IMR-90 (cell line): ENCODE measurements around the gene CSK. TPM values are rescaled to one million over a fixed set of nuclear protein-coding genes. Genes with fewer than 3 reads are reported as not detected.

ENCODE experiments used
- ATAC-seq: fragments of 200-7000 bp; cut with Tn5 transposase; 2 replicates; pipeline ENCODE4 v1.9.1; 2020; ENCODE audit warnings: low read depth, mild to moderate bottlenecking, moderate library complexity
- BruUV-seq: library from RNA; stranded (reverse); fragments of 400-500 nt; replicated peaks from 2 replicates; lab custom pipeline; 2021; lab: Mats Ljungman, UMichigan
- CTCF ChIA-PET: fragments of 300-600 bp; formaldehyde crosslinking; extraction: SDS; loops from one replicate; lab custom pipeline; 2021; ENCODE audit warnings: antibody characterized with exemption; lab: Yijun Ruan, JAX
- POLR2A ChIA-PET: fragments of 300-600 bp; sonication (Branson Sonifier 250); formaldehyde crosslinking; loops from one replicate; lab custom pipeline; 2022; ENCODE audit warnings: antibody characterized with exemption; ENCODE audit not compliant: unreplicated experiment; lab: Charles Lee
- DNase-seq: peaks from one replicate; pipeline ENCODE4 v3.0.0; 2013
- H2AFZ ChIP-seq: replicated peaks from 2 replicates; pipeline ENCODE3; 2013; ENCODE audit warnings: low read length, mild to moderate bottlenecking; ENCODE audit not compliant: poor library complexity
- H2AK5ac ChIP-seq: 2 replicates; pipeline ENCODE4 v1.6.1; 2013; ENCODE audit warnings: low read depth, low read length, inconsistent platforms
- H2AK9ac ChIP-seq: replicated peaks from 2 replicates; pipeline ENCODE3; 2013; ENCODE audit warnings: mild to moderate bottlenecking, low read depth, low read length, moderate library complexity; ENCODE audit not compliant: poor library complexity
- H2BK120ac ChIP-seq: 2 replicates; pipeline ENCODE4 v1.6.1; 2013; ENCODE audit warnings: low read depth, low read length, inconsistent platforms
- H2BK15ac ChIP-seq: 3 replicates; pipeline ENCODE4 v1.6.1; 2013; ENCODE audit warnings: low read depth, low read length, inconsistent platforms
- H2BK20ac ChIP-seq: 2 replicates; pipeline ENCODE4 v1.6.1; 2013; ENCODE audit warnings: low read depth, mild to moderate bottlenecking, inconsistent platforms, low read length, moderate library complexity
- H2BK5ac ChIP-seq: 2 replicates; pipeline ENCODE4 v1.6.1; 2013; ENCODE audit warnings: mild to moderate bottlenecking, low read depth, low read length, inconsistent platforms; ENCODE audit not compliant: poor library complexity, severe bottlenecking
- H3K14ac ChIP-seq: replicated peaks from 2 replicates; pipeline ENCODE4 v1.6.1; 2013; ENCODE audit warnings: low read depth, low read length, inconsistent platforms
- H3K18ac ChIP-seq: 2 replicates; pipeline ENCODE4 v1.6.1; 2013; ENCODE audit warnings: low read depth, low read length, control low read depth
- H3K23ac ChIP-seq: 2 replicates; pipeline ENCODE4 v1.6.1; 2013; ENCODE audit warnings: low read depth, low read length, inconsistent platforms
- H3K27ac ChIP-seq: 2 replicates; pipeline ENCODE4 v1.5.1; 2013; ENCODE audit warnings: mild to moderate bottlenecking, control low read depth, low read length; ENCODE audit not compliant: insufficient read depth
- H3K27me3 ChIP-seq: 2 replicates; pipeline ENCODE4 v1.6.1; 2013; ENCODE audit warnings: low read length; ENCODE audit not compliant: control insufficient read depth, insufficient read depth
- H3K36me3 ChIP-seq: 2 replicates; pipeline ENCODE4 v1.6.1; 2013; ENCODE audit warnings: low read length, mixed read lengths; ENCODE audit not compliant: control insufficient read depth, insufficient read depth
- H3K4ac ChIP-seq: 2 replicates; pipeline ENCODE4 v1.6.1; 2013; ENCODE audit warnings: low read depth, low read length, inconsistent platforms
- H3K4me1 ChIP-seq: 2 replicates; pipeline ENCODE4 v1.6.1; 2013; ENCODE audit warnings: low read length, mixed read lengths; ENCODE audit not compliant: control insufficient read depth, insufficient read depth
- H3K4me2 ChIP-seq: 2 replicates; pipeline ENCODE4 v1.6.1; 2013; ENCODE audit warnings: low read depth, mild to moderate bottlenecking, control low read depth, low read length, moderate library complexity
- H3K4me3 ChIP-seq: 2 replicates; pipeline ENCODE4 v1.5.1; 2013; ENCODE audit warnings: low read depth, mild to moderate bottlenecking, control low read depth, low read length, moderate library complexity; ENCODE audit not compliant: insufficient read depth
- H3K56ac ChIP-seq: 2 replicates; pipeline ENCODE4 v1.6.1; 2013; ENCODE audit warnings: low read length, inconsistent platforms; ENCODE audit not compliant: insufficient read depth; ENCODE audit errors: extremely low read depth
- H3K79me1 ChIP-seq, 2 experiments: 2 replicates each; pipeline ENCODE4 v1.6.1; 2013; ENCODE audit warnings: low read length in 2 of 2, inconsistent platforms in 1 of 2, low read depth in 1 of 2
- H3K9ac ChIP-seq: 2 replicates; pipeline ENCODE4 v1.6.1; 2013; ENCODE audit warnings: low read depth, low read length, control low read depth
- H3K9me1 ChIP-seq: 2 replicates; pipeline ENCODE4 v1.6.1; 2013; ENCODE audit warnings: low read length, inconsistent platforms; ENCODE audit not compliant: insufficient read depth
- H3K9me3 ChIP-seq: 2 replicates; pipeline ENCODE4 v1.6.1; 2013; ENCODE audit warnings: low read length; ENCODE audit not compliant: control insufficient read depth, insufficient read depth
- H4K20me1 ChIP-seq: 2 replicates; pipeline ENCODE4 v1.6.1; 2013; ENCODE audit warnings: low read length, inconsistent platforms; ENCODE audit not compliant: insufficient read depth
- H4K5ac ChIP-seq: 2 replicates; pipeline ENCODE4 v1.6.1; 2013; ENCODE audit warnings: mild to moderate bottlenecking, low read depth, low read length, control low read depth
- H4K8ac ChIP-seq, 2 experiments: 2 replicates each; pipeline ENCODE4 v1.6.1; 2013; ENCODE audit warnings: low read depth in 2 of 2, low read length in 2 of 2, control low read depth in 1 of 2, inconsistent platforms in 1 of 2
- H4K91ac ChIP-seq: 2 replicates; pipeline ENCODE4 v1.6.1; 2013; ENCODE audit warnings: low read depth, low read length, inconsistent platforms; ENCODE audit not compliant: insufficient read depth
- FOS ChIP-seq: fragments of 150-350 bp; IDR thresholded peaks from 2 replicates; pipeline ENCODE4 v1.6.1; 2016; ENCODE audit warnings: low read depth, low read length
- MXI1 ChIP-seq: IDR thresholded peaks from 2 replicates; pipeline ENCODE4 v1.6.1; 2012; ENCODE audit warnings: low read depth, mild to moderate bottlenecking, low read length, moderate library complexity, borderline replicate concordance
- POLR2A ChIP-seq: IDR thresholded peaks from 2 replicates; pipeline ENCODE4 v1.6.1; 2012; ENCODE audit warnings: mild to moderate bottlenecking, low read depth, low read length
- RCOR1 ChIP-seq: IDR thresholded peaks from 2 replicates; pipeline ENCODE4 v1.6.1; 2012; ENCODE audit warnings: mild to moderate bottlenecking, low read length, improper control_type of control experiment; ENCODE audit not compliant: insufficient replicate concordance
- RFX5 ChIP-seq: IDR thresholded peaks from 2 replicates; pipeline ENCODE4 v1.8.0; 2012; ENCODE audit warnings: low read depth, mild to moderate bottlenecking, low read length, moderate library complexity
- WGBS, 2 experiments: methylation state at CpG; one replicate each; pipeline versions ENCODE4 v1.1.5 to v1.1.7; 2013; ENCODE audit warnings: missing lambda C conversion rate in 2 of 2; ENCODE audit not compliant: insufficient read length in 1 of 2; ENCODE audit errors: extremely low coverage in 2 of 2; 5-methylcytosine and 5-hydroxymethylcytosine counted together
- dilution Hi-C: fragments of 300-500 bp; cut with HindIII; formaldehyde crosslinking; loops from one replicate; pipeline ENCODE4 v1.14.3; 2018; ENCODE audit warnings: low sequenced_read_pairs; ENCODE audit not compliant: unreplicated experiment
- in situ Hi-C: fragments of 300-500 bp; cut with MboI; formaldehyde crosslinking; loops from 3 replicates; pipeline ENCODE4 v1.14.3; 2019; ENCODE audit warnings: low sequenced_read_pairs, inconsistent platforms, mixed read lengths
- intact Hi-C: fragments of 100-400 bp; cut with micrococcal nuclease; formaldehyde crosslinking; loops from 2 replicates; pipeline ENCODE4 v1.10.0; 2022
- polyA plus RNA-seq, 3 experiments: library from polyadenylated mRNA; depleted of rRNA; stranded (reverse); fragments of >200 nt; gene quantifications; 2 replicates each; pipeline ENCODE4 v1.2.3, GENCODE V29; 2012; ENCODE audit warnings: low replicate concordance in 1 of 3
- total RNA-seq: library from RNA; depleted of rRNA; stranded (reverse); fragments of >200 nt; gene quantifications from 2 replicates; pipeline ENCODE4 v1.2.3, GENCODE V29; 2012

CSK gene
- total and polyA plus RNA-seq, 2 of the 4 experiments (the other 2 are of a cell fraction): 10.8 to 54.0 TPM

DNA sequence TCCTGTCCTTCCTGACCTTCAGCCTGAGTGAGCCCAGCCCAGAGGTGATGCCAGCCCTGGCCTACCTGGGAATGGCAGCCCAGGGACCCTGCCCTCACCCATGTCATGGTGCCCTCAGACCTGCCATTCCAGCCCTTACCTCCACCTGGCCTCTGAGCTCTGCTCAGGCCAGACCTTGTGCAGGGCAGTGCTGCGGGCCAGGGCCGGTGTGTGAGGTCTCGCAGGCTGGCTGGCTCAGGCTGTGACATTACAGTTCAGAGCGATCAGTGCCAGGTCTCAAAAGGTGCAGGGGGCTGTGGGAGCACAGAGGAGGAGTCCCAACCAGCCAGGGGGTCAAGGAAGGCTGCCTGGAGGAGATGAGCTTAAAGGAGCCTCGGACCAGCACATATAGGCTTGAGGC is 38.2 kb downstream of the CSK start:
- dilution Hi-C loops (no loop called here), intact Hi-C loops (no loop called here), in situ Hi-C loops (no loop called here)
- DNase-seq: no peak
- Histone ChIP-seq H4K5ac (no peak overlapping the region), H3K4me1 (no peaks in the 10 kb centered on the region), H3K9ac (no peak overlapping the region), H4K91ac (no peak overlapping the region), H4K20me1 (peaks cover 4% of the 10 kb centered on the region; the same call in 1 of the 2 replicates), H2BK15ac (no peak overlapping the region), H3K9me1 (0 out of 2 replicates have a peak, but pooled peaks cover 4% of the 10 kb centered on the region), H3K27me3 (peaks cover 39% of the 10 kb centered on the region), H3K23ac (no peak overlapping the region), H2BK5ac (no peak overlapping the region), H2BK120ac (no peak overlapping the region), H3K56ac (no peak overlapping the region), H2BK20ac (no peak overlapping the region), H3K27ac (no peak overlapping the region), H4K8ac (no peak overlapping the region), H2AK9ac (no peak overlapping the region), H3K14ac (no peak overlapping the region), H3K4ac (no peak overlapping the region), H2AFZ (no peak overlapping the region), H3K4me3 (no peak overlapping the region), H3K79me1 (no peaks in the 10 kb centered on the region), H3K36me3 (no peaks in the 10 kb centered on the region), H2AK5ac (no peak overlapping the region), H3K9me3 (no peaks in the 10 kb centered on the region), H3K18ac (no peak overlapping the region), H3K4me2 (no peak overlapping the region)
- TF ChIP-seq FOS (no peak), POLR2A (no peak), MXI1 (no peak), RFX5 (no peak), RCOR1 (no peak)
- no peak for ATAC-seq
- ChIA-PET POLR2A (no interaction called here), CTCF (no interaction called here)
- BruUV-seq: no TSS peak
- 79% methylated on average over 2 of the region's 5 CpGs; no CpG with 5 or more reads in 1 of the 2 experiments for WGBS, 2 experiments
